ENCODE measurements around the gene ADAM8. TPM values are rescaled to one million over a fixed set of nuclear protein-coding genes. Genes with fewer than 3 reads are reported as not detected.

Gene ADAM8
- total and polyA plus RNA-seq, 10 of the 15 experiments (the other 5 are each of a cell fraction or from before 2014, with no cell fraction given) = 0.37 to 92.7 (median 21.7) TPM

DNA sequence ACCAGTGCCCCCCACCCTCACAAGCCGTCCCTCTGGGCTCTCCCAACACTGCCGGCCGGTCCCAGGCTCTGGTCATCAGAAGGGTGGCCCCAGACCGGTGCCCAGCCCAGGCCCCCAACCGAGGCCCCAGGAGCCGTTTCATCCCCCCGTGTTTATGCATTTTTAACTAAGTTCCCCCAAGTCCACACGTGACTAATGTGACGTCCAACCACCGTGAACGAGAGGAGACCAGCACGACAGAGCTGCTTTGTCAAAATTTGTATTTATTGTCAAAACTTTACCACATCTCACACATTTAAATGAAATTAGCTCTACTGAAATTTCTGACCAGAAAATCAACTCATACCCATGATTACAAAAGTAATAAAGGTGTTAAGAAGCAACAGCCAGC lies 30.4 kb downstream of the ADAM8 start:
- no peak for FAIRE-seq
- H3K27ac ChIP-seq (ENCODE audit: control insufficient read depth, insufficient read depth) = no peak overlapping the region
- BruUV-seq (replicated peaks) = no TSS peak
- ChIA-PET RAD21 (ENCODE audit: unreplicated experiment) (no interaction called here), POLR2A (no interaction called here), CTCF (no interaction called here), SMC1A (ENCODE audit: uncharacterized antibody, unreplicated experiment) (no interaction called here)
- no peak overlapping the region for H3K4me3 ChIP-seq
- H2AFZ ChIP-seq (ENCODE audit: control insufficient read depth, low read depth, low read length) = no peak overlapping the region
- H3K9ac ChIP-seq (ENCODE audit: control insufficient read depth, insufficient read depth, low read length) = no peak overlapping the region
- H3K9me3 ChIP-seq (replicated peaks; ENCODE audit: control insufficient read depth, insufficient read depth, low read length) = no peaks in the 10 kb centered on the region
- intact Hi-C loops (cut with micrococcal nuclease; ENCODE audit: unreplicated experiment) = no loop called here
- H4K20me1 ChIP-seq (ENCODE audit: control insufficient read depth, insufficient read depth) = no peaks in the 10 kb centered on the region; the same call in 1 of the 2 replicates
- in situ Hi-C loops (cut with MboI) = no loop called here
- TF ChIP-seq POLR2AphosphoS5 (IDR thresholded peaks at IDR 0.05; ENCODE audit: low read length) (no peak), POU2F2 (IDR thresholded peaks at IDR 0.05; ENCODE audit: borderline replicate concordance, low read depth, low read length) (no peak), IRF4 (IDR thresholded peaks at IDR 0.05; ENCODE audit: low read depth, low read length) (no peak), CHD2 (IDR thresholded peaks at IDR 0.05; ENCODE audit: borderline replicate concordance, low read depth, low read length) (no peak), MTA2 (IDR thresholded peaks at IDR 0.05; ENCODE audit: low read depth) (no peak), POLR2AphosphoS2 (IDR thresholded peaks at IDR 0.05; ENCODE audit: low read depth, low read length) (no peak), KAT2A (conservative IDR thresholded peaks at IDR 0.05; ENCODE audit: control insufficient read depth, low read depth, low read length) (no peak), HCFC1 (IDR thresholded peaks at IDR 0.05; ENCODE audit: low read length) (no peak), IKZF2 (IDR thresholded peaks at IDR 0.05) (no peak), CHD4 (IDR thresholded peaks at IDR 0.05) (no peak), BHLHE40 (IDR thresholded peaks at IDR 0.05; ENCODE audit: borderline replicate concordance in 1 of 2, low read depth in 2 of 2, low read length in 1 of 2) (no peak), GABPA (IDR thresholded peaks at IDR 0.05; ENCODE audit: low read depth) (no peak)
- TF ChIP-seq, protein P1, sequence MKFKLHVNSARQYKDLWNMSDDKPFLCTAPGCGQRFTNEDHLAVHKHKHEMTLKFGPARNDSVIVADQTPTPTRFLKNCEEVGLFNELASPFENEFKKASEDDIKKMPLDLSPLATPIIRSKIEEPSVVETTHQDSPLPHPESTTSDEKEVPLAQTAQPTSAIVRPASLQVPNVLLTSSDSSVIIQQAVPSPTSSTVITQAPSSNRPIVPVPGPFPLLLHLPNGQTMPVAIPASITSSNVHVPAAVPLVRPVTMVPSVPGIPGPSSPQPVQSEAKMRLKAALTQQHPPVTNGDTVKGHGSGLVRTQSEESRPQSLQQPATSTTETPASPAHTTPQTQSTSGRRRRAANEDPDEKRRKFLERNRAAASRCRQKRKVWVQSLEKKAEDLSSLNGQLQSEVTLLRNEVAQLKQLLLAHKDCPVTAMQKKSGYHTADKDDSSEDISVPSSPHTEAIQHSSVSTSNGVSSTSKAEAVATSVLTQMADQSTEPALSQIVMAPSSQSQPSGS (IDR thresholded peaks at IDR 0.05; ENCODE audit: low read length) = no peak
- TF ChIP-seq, protein P2, sequence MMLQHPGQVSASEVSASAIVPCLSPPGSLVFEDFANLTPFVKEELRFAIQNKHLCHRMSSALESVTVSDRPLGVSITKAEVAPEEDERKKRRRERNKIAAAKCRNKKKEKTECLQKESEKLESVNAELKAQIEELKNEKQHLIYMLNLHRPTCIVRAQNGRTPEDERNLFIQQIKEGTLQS (IDR thresholded peaks at IDR 0.05; ENCODE audit: borderline replicate concordance, extremely low read depth, low read depth, low read length) = no peak
- H3K79me2 ChIP-seq (ENCODE audit: control insufficient read depth, insufficient read depth, low read length) = no peaks in the 10 kb centered on the region
- H3K27me3 ChIP-seq (replicated peaks in 1 of 2; ENCODE audit: control insufficient read depth in 2 of 2, insufficient read depth in 2 of 2, low read length in 1 of 2) = 0 out of 4 replicates have a peak, but pooled peaks cover 0 to 1% of the 10 kb centered on the region in 2 experiments
- 13% methylated on average over 7 of the region's 12 CpGs for WGBS (ENCODE audit: insufficient coverage, insufficient replicate concordance, low lambda C conversion rate, missing lambda C conversion rate)
- no peak for DNase-seq (ENCODE audit: low read depth, low spot score)
- H3K36me3 ChIP-seq (ENCODE audit: control insufficient read depth in 2 of 2, insufficient read depth in 2 of 2, low read length in 1 of 2) = no peaks in the 10 kb centered on the region
- no peak overlapping the region for H3K4me2 ChIP-seq (ENCODE audit: control insufficient read depth, insufficient read depth)
- ATAC-seq = no peak
- peaks cover 12% of the 10 kb centered on the region for H3K4me1 ChIP-seq (ENCODE audit: control insufficient read depth, insufficient read depth, low read length)
